ENCODE results near the gene ATP4A.

DNA sequence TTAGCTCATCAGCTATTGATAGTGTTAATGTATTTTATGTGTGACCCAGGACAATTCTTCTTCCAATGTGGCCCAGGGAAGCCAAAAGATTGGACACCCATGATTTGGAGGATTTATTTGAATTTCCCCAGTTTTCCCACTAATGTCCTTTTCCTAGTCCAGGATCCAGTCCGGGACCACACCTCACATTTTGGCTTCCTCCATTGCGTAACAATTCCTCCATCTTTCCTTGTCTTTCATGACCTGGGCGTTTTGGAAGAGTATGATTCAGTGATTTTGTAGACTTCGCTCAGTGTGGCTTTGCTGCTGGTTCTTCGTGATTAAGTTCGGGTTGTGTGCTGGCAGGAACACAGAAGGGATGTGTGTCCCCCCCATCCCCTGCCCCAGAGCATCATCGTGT is 3.3 kb upstream of the ATP4A start:
- TF ChIP-seq ZNF316 (IDR thresholded peaks at IDR 0.05) (no peak), U2AF2 (optimal IDR thresholded peaks at IDR 0.05; ENCODE audit: low read depth, low read length) (no peak), ZNF785 (CRISPR knock-in tag; IDR thresholded peaks at IDR 0.05) (no peak), ATF7 (IDR thresholded peaks at IDR 0.05) (no peak), FOXJ2 (tag; IDR thresholded peaks at IDR 0.05) (no peak), ELF1 (tag; IDR thresholded peaks at IDR 0.05) (no peak), ETV6 (IDR thresholded peaks at IDR 0.05; ENCODE audit: borderline replicate concordance in 1 of 2, low read depth in 2 of 2, low read length in 1 of 2) (no peak), ETV6 (CRISPR knock-in tag; IDR thresholded peaks at IDR 0.05; ENCODE audit: borderline replicate concordance) (no peak), RFX5 (IDR thresholded peaks at IDR 0.05; ENCODE audit: low read depth, low read length) (no peak), ZNF175 (CRISPR knock-in tag; IDR thresholded peaks at IDR 0.05; ENCODE audit: low read depth) (no peak), NR2C2 (CRISPR knock-in tag; IDR thresholded peaks at IDR 0.05) (no peak), NR2C2 (tag; IDR thresholded peaks at IDR 0.05) (no peak), MAFF (IDR thresholded peaks at IDR 0.05; ENCODE audit: low read length) (no peak), ZNF717 (CRISPR knock-in tag; IDR thresholded peaks at IDR 0.05) (no peak), NR1H2 (CRISPR knock-in tag; IDR thresholded peaks at IDR 0.05) (no peak)
- TF ChIP-seq, protein P1, sequence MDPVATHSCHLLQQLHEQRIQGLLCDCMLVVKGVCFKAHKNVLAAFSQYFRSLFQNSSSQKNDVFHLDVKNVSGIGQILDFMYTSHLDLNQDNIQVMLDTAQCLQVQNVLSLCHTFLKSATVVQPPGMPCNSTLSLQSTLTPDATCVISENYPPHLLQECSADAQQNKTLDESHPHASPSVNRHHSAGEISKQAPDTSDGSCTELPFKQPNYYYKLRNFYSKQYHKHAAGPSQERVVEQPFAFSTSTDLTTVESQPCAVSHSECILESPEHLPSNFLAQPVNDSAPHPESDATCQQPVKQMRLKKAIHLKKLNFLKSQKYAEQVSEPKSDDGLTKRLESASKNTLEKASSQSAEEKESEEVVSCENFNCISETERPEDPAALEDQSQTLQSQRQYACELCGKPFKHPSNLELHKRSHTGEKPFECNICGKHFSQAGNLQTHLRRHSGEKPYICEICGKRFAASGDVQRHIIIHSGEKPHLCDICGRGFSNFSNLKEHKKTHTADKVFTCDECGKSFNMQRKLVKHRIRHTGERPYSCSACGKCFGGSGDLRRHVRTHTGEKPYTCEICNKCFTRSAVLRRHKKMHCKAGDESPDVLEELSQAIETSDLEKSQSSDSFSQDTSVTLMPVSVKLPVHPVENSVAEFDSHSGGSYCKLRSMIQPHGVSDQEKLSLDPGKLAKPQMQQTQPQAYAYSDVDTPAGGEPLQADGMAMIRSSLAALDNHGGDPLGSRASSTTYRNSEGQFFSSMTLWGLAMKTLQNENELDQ (CRISPR knock-in tag; IDR thresholded peaks at IDR 0.05; ENCODE audit: borderline replicate concordance) = no peak

Measured in K562 (cell line).